GOT3 (cell line): ENCODE results near the gene LAMA2.

Experiments
- DNase-seq: peaks from one replicate; lab custom pipeline; 2025; ENCODE audit warnings: mixed read lengths; lab: John Stamatoyannopoulos, UW

The LAMA2 gene

GRCh38 chr6:129309154-129309553 lies 426.2 kb downstream of the LAMA2 start:
- DNase-seq: no peak

- no peak for DNase-seq
These were observed 429.9 kb downstream of the LAMA2 start for GRCh38 chr6:129312880-129313279.

GRCh38 chr6:129314575-129314974 lies 431.6 kb downstream of the LAMA2 start:
- DNase-seq: no peak

GRCh38 chr6:129317931-129318820 lies 435.2 kb downstream of the LAMA2 start:
- DNase-seq: no peak

- DNase-seq: no peak
These were observed 438.0 kb downstream of the LAMA2 start for GRCh38 chr6:129320892-129321291.

GRCh38 chr6:129321303-129321702 lies 438.4 kb downstream of the LAMA2 start:
- DNase-seq: no peak

GRCh38 chr6:129324345-129324744 lies 441.4 kb downstream of the LAMA2 start:
- DNase-seq: no peak

- no peak for DNase-seq
These were observed 446.7 kb downstream of the LAMA2 start for GRCh38 chr6:129329678-129330077.

- no peak for DNase-seq
These were observed 448.7 kb downstream of the LAMA2 start for GRCh38 chr6:129331450-129332138.

GRCh38 chr6:129335792-129336191 lies 452.9 kb downstream of the LAMA2 start:
- no peak for DNase-seq

GRCh38 chr6:129338683-129339082 lies 455.7 kb downstream of the LAMA2 start:
- DNase-seq: no peak

- no peak for DNase-seq
These were observed 458.0 kb downstream of the LAMA2 start for GRCh38 chr6:129340983-129341382.

GRCh38 chr6:129342243-129342642 lies 459.3 kb downstream of the LAMA2 start:
- DNase-seq: no peak

GRCh38 chr6:129342796-129343195 lies 459.9 kb downstream of the LAMA2 start:
- no peak for DNase-seq

GRCh38 chr6:129344379-129344778 lies 461.4 kb downstream of the LAMA2 start:
- DNase-seq: no peak

- DNase-seq: no peak
These were observed 463.0 kb downstream of the LAMA2 start for GRCh38 chr6:129345890-129346289.

- DNase-seq: no peak
These were observed 464.0 kb downstream of the LAMA2 start for GRCh38 chr6:129346964-129347363.

GRCh38 chr6:129350278-129350677 lies 467.3 kb downstream of the LAMA2 start:
- DNase-seq: no peak

GRCh38 chr6:129351807-129352206 lies 468.9 kb downstream of the LAMA2 start:
- DNase-seq: no peak

GRCh38 chr6:129353067-129353466 lies 470.1 kb downstream of the LAMA2 start:
- no peak for DNase-seq

GRCh38 chr6:129356129-129356528 lies 473.2 kb downstream of the LAMA2 start:
- DNase-seq: no peak

- DNase-seq: no peak
These were observed 477.1 kb downstream of the LAMA2 start for GRCh38 chr6:129359811-129360681.

- no peak for DNase-seq
These were observed 477.7 kb downstream of the LAMA2 start for GRCh38 chr6:129360682-129360955.
